ENCODE results near the gene GMDS. TPM values are rescaled to one million over a fixed set of nuclear protein-coding genes. Genes with fewer than 3 reads are reported as not detected.

GMDS gene
- total RNA-seq, 1 donor from 2014 or later = 19.9 TPM

- intact Hi-C loops (cut with DNase I) = no loop called here
- Histone ChIP-seq H3K9me3 (no peaks in the 10 kb centered on the region), H3K27ac (no peak overlapping the region), H3K27me3 (no peaks in the 10 kb centered on the region), H3K4me1 (peaks cover 0 to 6% of the 10 kb centered on the region in 2 donors), H3K4me3 (no peak overlapping the region), H3K36me3 (no peaks in the 10 kb centered on the region)
- DNase-seq (ENCODE audit: low spot score in 2 of 2) = no peak
- TF ChIP-seq CTCF (IDR thresholded peaks at IDR 0.05) = no peak
Measured at GRCh38 chr6:1580585-1580984, 664.8 kb downstream of the GMDS start.

- Histone ChIP-seq H3K4me1 (peaks cover 3 to 9% of the 10 kb centered on the region in 2 donors), H3K4me3 (no peak overlapping the region), H3K9me3 (no peaks in the 10 kb centered on the region), H3K27me3 (no peaks in the 10 kb centered on the region), H3K36me3 (no peaks in the 10 kb centered on the region), H3K27ac (no peak overlapping the region)
- DNase-seq (ENCODE audit: low spot score in 2 of 2) = no peak
- intact Hi-C loops (cut with DNase I) = no loop called here
- no peak for TF ChIP-seq CTCF (IDR thresholded peaks at IDR 0.05)
Measured at GRCh38 chr6:1580109-1580508, 665.3 kb downstream of the GMDS start.

GRCh38 chr6:1579096-1579495 lies 666.3 kb downstream of the GMDS start:
- TF ChIP-seq CTCF (IDR thresholded peaks at IDR 0.05) = no peak
- Histone ChIP-seq H3K27me3 (no peaks in the 10 kb centered on the region), H3K9me3 (no peaks in the 10 kb centered on the region), H3K4me1 (peaks cover 8 to 18% of the 10 kb centered on the region in 2 donors), H3K36me3 (no peaks in the 10 kb centered on the region), H3K4me3 (no peak overlapping the region), H3K27ac (no peak overlapping the region)
- intact Hi-C loops (cut with DNase I) = no loop called here
- no peak for DNase-seq (ENCODE audit: low spot score in 2 of 2)

- Histone ChIP-seq H3K4me3 (no peak overlapping the region), H3K36me3 (no peaks in the 10 kb centered on the region), H3K4me1 (peaks cover 8 to 18% of the 10 kb centered on the region in 2 donors), H3K27ac (no peak overlapping the region), H3K9me3 (no peaks in the 10 kb centered on the region), H3K27me3 (no peaks in the 10 kb centered on the region)
- intact Hi-C loops (cut with DNase I) = no loop called here
- no peak for TF ChIP-seq CTCF (IDR thresholded peaks at IDR 0.05)
- DNase-seq (ENCODE audit: low spot score in 2 of 2) = no peak
Measured at GRCh38 chr6:1577896-1578745, 667.3 kb downstream of the GMDS start.

- Histone ChIP-seq H3K36me3 (no peaks in the 10 kb centered on the region), H3K9me3 (no peaks in the 10 kb centered on the region), H3K4me3 (no peak overlapping the region), H3K4me1 (peaks cover 8 to 18% of the 10 kb centered on the region in 2 donors), H3K27me3 (no peaks in the 10 kb centered on the region), H3K27ac (no peak overlapping the region)
- intact Hi-C loops (cut with DNase I) = no loop called here
- TF ChIP-seq CTCF (IDR thresholded peaks at IDR 0.05) = no peak
- no peak for DNase-seq (ENCODE audit: low spot score in 2 of 2)
Measured at GRCh38 chr6:1577146-1577680, 668.2 kb downstream of the GMDS start.
